NCI-H1048 (cell line): ENCODE measurements around the gene FGD5.

Source experiments
- DNase-seq: peaks from one replicate; lab custom pipeline; 2025; lab: John Stamatoyannopoulos, UW

Gene FGD5

GRCh38 chr3:14787630-14788029 is 31.1 kb upstream of the FGD5 start:
- DNase-seq: no peak

GRCh38 chr3:14788644-14789043 is 30.1 kb upstream of the FGD5 start:
- no peak for DNase-seq

- no peak for DNase-seq
These were observed 29.5 kb upstream of the FGD5 start for GRCh38 chr3:14789221-14789620.

GRCh38 chr3:14789640-14790285 is 29.0 kb upstream of the FGD5 start:
- DNase-seq: no peak

- DNase-seq: no peak
These were observed 27.3 kb upstream of the FGD5 start for GRCh38 chr3:14791343-14791945.

- DNase-seq: no peak
These were observed 26.1 kb upstream of the FGD5 start for GRCh38 chr3:14792691-14793121.

GRCh38 chr3:14793126-14793857 is 25.5 kb upstream of the FGD5 start:
- no peak for DNase-seq

GRCh38 chr3:14793858-14794234 is 24.9 kb upstream of the FGD5 start:
- no peak for DNase-seq

- no peak for DNase-seq
These were observed 24.3 kb upstream of the FGD5 start for GRCh38 chr3:14794435-14794834.

- DNase-seq: no peak
These were observed 22.8 kb upstream of the FGD5 start for GRCh38 chr3:14795996-14796395.

- DNase-seq: no peak
These were observed 22.2 kb upstream of the FGD5 start for GRCh38 chr3:14796403-14797077.

- DNase-seq: no peak
These were observed 21.0 kb upstream of the FGD5 start for GRCh38 chr3:14797731-14798130.

GRCh38 chr3:14798231-14798630 is 20.5 kb upstream of the FGD5 start:
- DNase-seq: no peak

- no peak for DNase-seq
These were observed 19.6 kb upstream of the FGD5 start for GRCh38 chr3:14799146-14799545.

GRCh38 chr3:14801031-14801430 is 17.7 kb upstream of the FGD5 start:
- no peak for DNase-seq

- no peak for DNase-seq
These were observed 16.9 kb upstream of the FGD5 start for GRCh38 chr3:14801668-14802380.

GRCh38 chr3:14802381-14802731 is 16.4 kb upstream of the FGD5 start:
- no peak for DNase-seq

GRCh38 chr3:14803101-14803980 is 15.4 kb upstream of the FGD5 start:
- DNase-seq: no peak

- no peak for DNase-seq
These were observed 14.6 kb upstream of the FGD5 start for GRCh38 chr3:14803981-14804834.
